ENCODE measurements around the gene POU2F2. TPM values are rescaled to one million over a fixed set of nuclear protein-coding genes. Genes with fewer than 3 reads are reported as not detected.
A peak's percentile ranks its signal among the peaks of the same experiment; 100 is the strongest.

Gene POU2F2
- total RNA-seq, 1 donor from 2014 or later, result 1.2 TPM

DNA sequence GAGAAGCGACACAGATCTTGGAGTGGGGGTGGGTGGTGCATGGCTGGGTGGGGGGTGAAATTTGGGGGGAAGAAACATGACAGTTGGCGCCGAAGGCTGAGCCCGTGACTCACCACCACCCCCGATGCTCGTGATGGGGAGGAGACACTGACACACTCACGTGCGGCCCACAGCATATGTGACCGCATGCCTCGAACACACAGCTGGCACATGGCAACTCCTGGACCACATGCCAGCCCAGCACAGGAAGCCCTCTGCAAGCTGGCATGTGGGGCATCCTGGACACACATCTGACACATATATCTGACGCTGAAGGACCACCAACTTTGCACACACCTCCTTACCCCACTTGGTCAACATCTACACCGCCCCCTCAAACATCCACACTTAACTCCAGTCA, 61.0 kb downstream of the POU2F2 start:
- H3K36me3 ChIP-seq, result no peaks in the 10 kb centered on the region
- H3K4me3 ChIP-seq, result no peak overlapping the region
- TF ChIP-seq, protein P1, sequence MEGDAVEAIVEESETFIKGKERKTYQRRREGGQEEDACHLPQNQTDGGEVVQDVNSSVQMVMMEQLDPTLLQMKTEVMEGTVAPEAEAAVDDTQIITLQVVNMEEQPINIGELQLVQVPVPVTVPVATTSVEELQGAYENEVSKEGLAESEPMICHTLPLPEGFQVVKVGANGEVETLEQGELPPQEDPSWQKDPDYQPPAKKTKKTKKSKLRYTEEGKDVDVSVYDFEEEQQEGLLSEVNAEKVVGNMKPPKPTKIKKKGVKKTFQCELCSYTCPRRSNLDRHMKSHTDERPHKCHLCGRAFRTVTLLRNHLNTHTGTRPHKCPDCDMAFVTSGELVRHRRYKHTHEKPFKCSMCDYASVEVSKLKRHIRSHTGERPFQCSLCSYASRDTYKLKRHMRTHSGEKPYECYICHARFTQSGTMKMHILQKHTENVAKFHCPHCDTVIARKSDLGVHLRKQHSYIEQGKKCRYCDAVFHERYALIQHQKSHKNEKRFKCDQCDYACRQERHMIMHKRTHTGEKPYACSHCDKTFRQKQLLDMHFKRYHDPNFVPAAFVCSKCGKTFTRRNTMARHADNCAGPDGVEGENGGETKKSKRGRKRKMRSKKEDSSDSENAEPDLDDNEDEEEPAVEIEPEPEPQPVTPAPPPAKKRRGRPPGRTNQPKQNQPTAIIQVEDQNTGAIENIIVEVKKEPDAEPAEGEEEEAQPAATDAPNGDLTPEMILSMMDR (IDR thresholded peaks at IDR 0.05; ENCODE audit: borderline replicate concordance), result no peak
- intact Hi-C loops (cut with micrococcal nuclease), result no loop called here
- H3K27me3 ChIP-seq (ENCODE audit: low read depth), result peaks cover 40% of the 10 kb centered on the region
- no peak overlapping the region for H3K27ac ChIP-seq (replicated peaks)
- peaks cover 24% of the 10 kb centered on the region for H3K4me1 ChIP-seq
- no peaks in the 10 kb centered on the region for H3K9me3 ChIP-seq (replicated peaks)
- DNase-seq, result no peak

DNA sequence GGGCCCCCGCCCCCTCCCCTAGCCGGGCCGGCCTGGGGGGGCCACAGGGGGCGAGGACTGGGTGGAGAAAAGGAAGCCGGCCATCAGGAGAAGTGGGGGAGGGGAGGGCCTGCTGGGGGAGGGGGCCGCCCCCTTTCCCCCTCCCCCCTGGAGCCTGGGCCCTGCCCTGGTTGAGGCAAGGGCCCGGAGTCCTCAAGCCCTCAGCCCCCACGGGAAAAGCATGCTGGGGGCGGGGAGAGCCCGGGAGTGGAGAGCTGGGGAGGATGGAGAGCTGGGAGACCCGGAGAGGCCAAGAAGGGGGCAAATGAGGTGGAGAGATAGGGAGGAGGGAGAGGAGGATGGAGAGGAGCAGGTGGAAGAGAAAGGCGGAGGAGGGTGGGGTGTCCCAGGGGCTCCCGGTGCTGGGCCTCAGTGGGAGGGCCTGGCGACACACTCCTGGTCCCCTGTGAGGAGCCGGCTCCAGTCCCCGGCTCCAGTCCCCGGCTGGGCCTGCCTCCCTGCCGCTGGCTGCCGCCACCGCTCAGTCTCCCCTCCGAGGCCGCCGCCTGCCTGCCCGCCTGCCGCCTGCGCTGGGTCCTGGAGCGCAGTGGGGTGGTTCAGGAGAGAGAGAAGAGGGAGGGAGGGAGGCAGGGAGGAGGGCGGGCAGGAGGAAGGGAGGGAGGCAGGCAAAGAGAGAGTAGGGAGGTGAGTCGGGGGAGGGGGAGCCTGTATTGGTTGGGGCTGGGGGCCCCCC, 62.5 kb downstream of the POU2F2 start, which contains the start of gene GRIK5:
Gene GRIK5 (minus strand): TSS at position 588 of the 733 bp plus-strand sequence. CDS start 4,436 bp downstream, outside the sequence.
- peak within 1 kb of the TSS; percentile 59 for H3K4me3 ChIP-seq
- no peak for DNase-seq
- peaks cover 55% of the 10 kb centered on the region for H3K27me3 ChIP-seq (ENCODE audit: low read depth)
- H3K27ac ChIP-seq (replicated peaks), result peak within 1 kb of the TSS; percentile 30
- TF ChIP-seq, protein P1 (IDR thresholded peaks at IDR 0.05; ENCODE audit: borderline replicate concordance), result no peak
- H3K9me3 ChIP-seq (replicated peaks), result no peaks in the 10 kb centered on the region
- H3K4me1 ChIP-seq, result peaks cover 14% of the 10 kb centered on the region
- intact Hi-C loops (cut with micrococcal nuclease), result no loop called here
- H3K36me3 ChIP-seq, result no peaks in the 10 kb centered on the region

DNA sequence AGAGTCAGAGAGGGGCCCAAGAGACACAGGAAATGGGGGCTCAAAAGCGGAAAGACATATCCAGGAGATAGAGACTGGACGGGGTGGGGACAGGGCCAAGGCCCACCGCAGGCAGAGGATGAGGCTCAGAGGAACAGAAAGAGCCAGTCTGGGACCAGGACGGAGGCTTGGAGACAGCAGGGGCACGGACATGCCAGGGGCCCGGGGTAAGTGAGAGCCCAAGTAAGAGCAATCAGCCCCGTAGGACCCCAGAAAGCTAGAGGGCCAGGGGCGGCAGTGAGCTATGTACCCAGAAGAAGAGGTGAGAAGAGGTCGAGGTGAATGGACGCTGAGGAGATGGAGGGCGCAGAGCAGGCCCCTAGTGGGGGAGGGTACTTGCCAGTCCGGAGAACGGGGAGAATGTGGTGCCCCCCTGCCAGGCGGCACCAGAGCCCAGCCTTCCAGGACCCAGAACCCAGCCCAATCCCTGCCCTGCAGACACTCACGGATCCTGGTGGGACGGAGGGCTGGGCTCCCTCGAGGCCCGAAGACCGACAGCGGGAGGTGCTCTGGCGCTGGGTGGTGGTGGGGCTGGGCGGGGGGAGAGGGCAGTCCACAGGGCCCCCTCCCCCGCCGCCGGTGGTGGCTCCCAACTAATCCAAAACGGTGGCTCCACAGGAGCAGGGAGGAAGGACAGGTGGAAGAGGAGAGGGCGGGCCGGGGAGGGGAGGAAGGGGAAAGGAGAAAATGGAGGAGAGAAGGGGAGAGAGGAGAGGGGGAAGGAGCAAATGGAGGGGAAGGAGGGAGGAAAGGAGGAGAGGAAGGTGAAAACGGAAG, 63.3 kb downstream of the POU2F2 start:
- no peak for DNase-seq
- Histone ChIP-seq H3K4me1 (peaks cover 12% of the 10 kb centered on the region), H3K36me3 (no peaks in the 10 kb centered on the region), H3K9me3 (replicated peaks) (no peaks in the 10 kb centered on the region), H3K4me3 (peak overlapping the region; percentile 59), H3K27ac (replicated peaks) (no peak overlapping the region), H3K27me3 (ENCODE audit: low read depth) (peaks cover 56% of the 10 kb centered on the region)
- intact Hi-C loops (cut with micrococcal nuclease), result no loop called here
- TF ChIP-seq, protein P1 (IDR thresholded peaks at IDR 0.05; ENCODE audit: borderline replicate concordance), result no peak

DNA sequence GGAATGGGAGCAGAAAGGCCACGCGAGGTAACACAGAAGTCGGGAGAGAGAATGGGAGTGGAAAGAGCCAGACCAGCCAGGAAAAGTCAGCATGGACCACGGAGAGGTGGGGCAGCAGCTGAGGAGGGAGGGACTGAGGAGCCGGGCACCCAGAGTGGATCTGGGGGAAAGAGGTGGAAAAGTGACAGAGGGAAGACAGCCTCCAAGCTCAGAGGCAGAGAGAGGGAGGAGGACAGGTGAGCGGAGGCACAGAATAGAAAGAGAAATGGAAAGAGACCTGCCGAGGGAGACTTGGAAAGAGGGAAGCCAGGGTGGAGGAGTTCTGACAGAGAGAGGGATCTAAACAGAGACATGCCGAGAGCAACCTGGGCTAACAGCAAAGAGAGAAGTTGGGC, 63.9 kb downstream of the POU2F2 start:
- intact Hi-C loops (cut with micrococcal nuclease), result no loop called here
- no peak for DNase-seq
- Histone ChIP-seq H3K27me3 (ENCODE audit: low read depth) (peaks cover 56% of the 10 kb centered on the region), H3K27ac (replicated peaks) (no peak overlapping the region), H3K4me3 (peak overlapping the region; percentile 59), H3K9me3 (replicated peaks) (no peaks in the 10 kb centered on the region), H3K4me1 (peaks cover 12% of the 10 kb centered on the region), H3K36me3 (no peaks in the 10 kb centered on the region)
- TF ChIP-seq, protein P1 (IDR thresholded peaks at IDR 0.05; ENCODE audit: borderline replicate concordance), result no peak

DNA sequence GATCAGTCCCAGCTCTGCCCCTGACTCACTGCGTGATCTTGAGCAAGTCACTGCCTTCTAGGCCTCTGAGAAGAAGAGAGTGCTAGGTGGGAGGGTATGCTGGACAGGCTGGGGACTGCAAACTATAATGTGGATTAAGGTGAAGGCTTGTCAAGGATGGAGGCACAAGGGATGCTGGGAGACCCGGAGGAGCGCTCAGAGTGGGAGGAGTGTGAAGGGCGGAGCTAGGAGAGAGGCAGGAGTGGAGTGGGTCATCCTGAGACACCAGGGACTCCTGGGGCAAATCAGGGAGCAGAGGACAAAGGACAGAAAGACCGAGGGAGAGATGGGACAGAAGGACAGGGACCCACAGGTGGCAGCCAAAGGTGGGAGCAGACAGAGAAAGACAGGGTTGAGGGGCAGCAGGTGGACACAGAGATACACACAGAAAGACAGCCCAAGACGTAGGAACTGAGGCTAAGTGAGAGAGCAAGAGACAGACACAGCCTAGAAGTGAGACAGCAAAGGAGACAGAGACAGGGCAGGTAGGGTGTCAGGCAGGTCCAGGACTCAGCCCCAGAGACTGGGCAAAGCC, 64.8 kb downstream of the POU2F2 start:
- Histone ChIP-seq H3K36me3 (no peaks in the 10 kb centered on the region), H3K9me3 (replicated peaks) (no peaks in the 10 kb centered on the region), H3K27ac (replicated peaks) (no peak overlapping the region), H3K4me3 (no peak overlapping the region), H3K27me3 (ENCODE audit: low read depth) (peaks cover 56% of the 10 kb centered on the region), H3K4me1 (peaks cover 12% of the 10 kb centered on the region)
- TF ChIP-seq, protein P1 (IDR thresholded peaks at IDR 0.05; ENCODE audit: borderline replicate concordance), result no peak
- DNase-seq, result no peak
- intact Hi-C loops (cut with micrococcal nuclease), result no loop called here

All from left ventricle myocardium inferior (tissue), 1 donor.